HepG2 (cell line): ENCODE data around the gene NKD1. TPM values are rescaled to one million over a fixed set of nuclear protein-coding genes. Genes with fewer than 3 reads are reported as not detected.

Experiments used
- ARID2 ChIP-seq: sonication (generic); formaldehyde crosslinking; IDR thresholded peaks from 2 replicates; pipeline ENCODE4 v1.8.1; 2022; ENCODE audit warnings: mild to moderate bottlenecking, missing genetic modification reagents, borderline replicate concordance
- CBX2 ChIP-seq, 2 experiments: fragments of 200-600 bp in 1 of 2; sonication (generic); formaldehyde crosslinking in 1 of 2; IDR thresholded peaks; 2 replicates each; pipeline versions ENCODE4 v1.7.0 to v1.8.1; 2018 to 2022; ENCODE audit warnings: low read depth in 2 of 2, low read length in 1 of 2, mild to moderate bottlenecking in 1 of 2, missing genetic modification reagents in 1 of 2
- FOXJ3 ChIP-seq: sonication (generic); formaldehyde crosslinking; IDR thresholded peaks from 2 replicates; pipeline ENCODE4 v1.4.0; 2020; ENCODE audit warnings: missing genetic modification reagents, mild to moderate bottlenecking, borderline replicate concordance
- HNRNPLL ChIP-seq: fragments of 200-400 bp; formaldehyde crosslinking; IDR thresholded peaks from 2 replicates; pipeline ENCODE4 v1.6.1; 2017; ENCODE audit warnings: mild to moderate bottlenecking, low read depth, low read length; ENCODE audit not compliant: poor library complexity, severe bottlenecking
- KAT8 ChIP-seq: IDR thresholded peaks from 2 replicates; pipeline ENCODE4 v1.6.1; 2016; ENCODE audit warnings: missing genetic modification reagents, missing compliant biosample characterization
- MATR3 ChIP-seq: sonication (generic); formaldehyde crosslinking; IDR thresholded peaks from 2 replicates; pipeline ENCODE4 v1.4.0; 2020; ENCODE audit warnings: missing genetic modification reagents
- MIER3 ChIP-seq: IDR thresholded peaks from 2 replicates; pipeline ENCODE4 v1.6.1; 2016; ENCODE audit warnings: missing compliant biosample characterization, borderline replicate concordance
- NFYC ChIP-seq: IDR thresholded peaks from 2 replicates; pipeline ENCODE4 v1.6.1; 2016; ENCODE audit warnings: missing genetic modification reagents, missing compliant biosample characterization
- PCBP1 ChIP-seq: fragments of 200-400 bp; formaldehyde crosslinking; IDR thresholded peaks from 2 replicates; pipeline ENCODE4 v1.6.1; 2017; ENCODE audit warnings: mild to moderate bottlenecking, low read depth, low read length, borderline replicate concordance
- ZBTB39 ChIP-seq: sonication (generic); formaldehyde crosslinking; IDR thresholded peaks from 2 replicates; pipeline ENCODE4 v1.5.0; 2020; ENCODE audit warnings: missing genetic modification reagents
- ZBTB42 ChIP-seq: sonication (generic); formaldehyde crosslinking; IDR thresholded peaks from 2 replicates; pipeline ENCODE4 v1.5.0; 2020; ENCODE audit warnings: mild to moderate bottlenecking, missing genetic modification reagents
- ZHX2 ChIP-seq, 2 experiments: sonication (generic) in 1 of 2; formaldehyde crosslinking in 1 of 2; IDR thresholded peaks; 2 replicates each; pipeline versions ENCODE4 v1.6.1 to v1.9.0; 2014 to 2022; ENCODE audit warnings: antibody characterized with exemption in 1 of 2, borderline replicate concordance in 1 of 2, inconsistent platforms in 1 of 2, low read depth in 1 of 2, missing genetic modification reagents in 1 of 2
- ZNF142 ChIP-seq: sonication (generic); formaldehyde crosslinking; IDR thresholded peaks from 2 replicates; pipeline ENCODE4 v1.4.0; 2020; ENCODE audit warnings: missing genetic modification reagents
- ZNF777 ChIP-seq: sonication (generic); formaldehyde crosslinking; IDR thresholded peaks from 2 replicates; pipeline ENCODE4 v1.4.0; 2020; ENCODE audit warnings: missing genetic modification reagents
- polyA plus RNA-seq, 8 experiments: library from polyadenylated mRNA; depleted of rRNA in 3 of 8; stranded (reverse) in 7 of 8; unstranded in 1 of 8; fragments of >200 nt; fragmentation: Illumina TruSeq in 4 of 8; extraction: Trizol in 4 of 8; gene quantifications; 2 replicates each; pipeline versions ENCODE4 v1.2.1 to v1.2.3, GENCODE V29; 2011 to 2016; ENCODE audit warnings: low read depth in 4 of 8, missing spikeins in 1 of 8, mixed read lengths in 1 of 8; ENCODE audit not compliant: insufficient read depth in 1 of 8
- total RNA-seq, 5 experiments: library from RNA; depleted of rRNA; stranded (reverse); fragments of >200 nt; fragmentation: Illumina TruSeq; extraction: Trizol; gene quantifications; 2 replicates each; pipeline ENCODE4 v1.2.3, GENCODE V29; 2016; ENCODE audit warnings: low read depth in 1 of 5

The NKD1 gene
- total and polyA plus RNA-seq, 2 of the 13 experiments (the other 11 are each of a cell fraction or from before 2014, with no cell fraction given): 70.4 to 121 TPM

- TF ChIP-seq ZHX2 (IDR thresholded peaks at IDR 0.05; ENCODE audit: low read depth) (no peak), ZHX2 (CRISPR knock-in tag; IDR thresholded peaks at IDR 0.05; ENCODE audit: borderline replicate concordance) (no peak), KAT8 (CRISPR knock-in tag) (peak; percentile 49), ZNF777 (CRISPR knock-in tag) (no peak), ZBTB42 (CRISPR knock-in tag) (no peak), ZNF142 (CRISPR knock-in tag) (no peak), CBX2 (IDR thresholded peaks at IDR 0.05; ENCODE audit: low read depth, low read length) (no peak), CBX2 (CRISPR knock-in tag; IDR thresholded peaks at IDR 0.05; ENCODE audit: low read depth) (no peak), FOXJ3 (CRISPR knock-in tag) (no peak), ZBTB39 (CRISPR knock-in tag) (no peak), MIER3 (CRISPR knock-in tag) (no peak; the same call in 1 of the 2 replicates), ARID2 (CRISPR knock-in tag) (no peak), NFYC (CRISPR knock-in tag) (0 out of 2 replicates have a peak, but pooled peaks have one; percentile 7), PCBP1 (no peak), MATR3 (CRISPR knock-in tag) (no peak), HNRNPLL (no peak)
These were observed 68.9 kb downstream of the NKD1 start (continued) for GRCh38 chr16:50616883-50617645.
